NCI-H1930 (cell line): ENCODE measurements around the gene RETSAT.

Source experiments
- DNase-seq, 2 experiments: peaks; one replicate each; lab custom pipeline; 2025; lab: John Stamatoyannopoulos, UW

RETSAT gene

DNA sequence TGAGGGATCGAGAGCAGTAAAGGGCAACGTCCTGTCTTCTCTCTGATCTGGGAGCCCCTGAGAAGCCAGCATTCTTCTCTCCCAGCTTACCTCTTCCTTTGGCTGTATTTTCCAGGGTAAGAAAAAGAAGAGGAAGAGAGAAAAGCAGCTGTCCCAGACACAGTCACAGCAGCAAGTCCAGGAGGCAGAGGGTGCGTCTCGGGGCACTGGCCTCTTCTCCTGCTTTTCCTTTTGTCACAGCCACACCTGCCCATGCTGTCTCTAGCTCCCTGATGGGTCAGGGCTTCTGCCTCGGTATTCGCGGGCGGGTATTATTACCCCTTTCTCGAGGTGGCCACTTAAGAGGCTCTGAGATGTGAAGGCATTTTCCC, 46.8 kb downstream of the RETSAT start:
- no peak for DNase-seq

DNA sequence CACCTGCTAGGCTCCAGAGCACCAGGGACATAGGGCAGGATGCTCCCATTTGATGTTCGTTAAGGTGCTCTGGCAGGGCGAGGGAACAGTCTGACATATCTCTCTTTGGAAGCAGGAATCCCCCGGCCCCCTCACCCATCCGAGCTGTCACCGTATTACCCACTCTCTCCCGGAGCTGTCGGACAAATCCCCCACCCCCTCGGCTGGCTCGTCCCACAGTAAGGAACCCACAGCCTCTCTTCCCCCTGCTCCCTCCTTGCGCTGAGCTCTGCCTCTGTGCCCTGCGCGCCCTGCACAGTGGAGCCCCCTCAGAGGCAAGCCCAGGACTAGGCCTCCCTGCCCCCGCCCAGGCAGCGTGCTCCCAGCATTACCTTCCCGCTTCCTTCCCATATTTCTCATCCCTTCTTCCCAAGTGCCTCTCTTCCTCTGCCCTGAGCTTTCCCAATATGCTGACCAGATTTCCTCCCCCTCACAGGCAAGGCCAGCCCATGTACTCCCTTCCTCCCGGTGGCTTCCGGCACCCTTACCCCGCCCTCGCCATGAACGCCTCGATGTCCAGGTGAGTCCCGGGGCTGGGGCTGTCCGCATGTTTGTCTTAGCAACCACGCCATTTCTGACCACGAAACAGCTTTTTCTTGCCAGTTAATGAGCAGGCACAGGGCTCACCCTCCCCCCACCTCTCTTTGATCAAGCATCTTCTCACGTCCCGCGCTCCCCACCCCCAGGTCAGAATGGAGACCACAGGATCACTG, 50.4 kb downstream of the RETSAT start:
- no peak for DNase-seq

DNA sequence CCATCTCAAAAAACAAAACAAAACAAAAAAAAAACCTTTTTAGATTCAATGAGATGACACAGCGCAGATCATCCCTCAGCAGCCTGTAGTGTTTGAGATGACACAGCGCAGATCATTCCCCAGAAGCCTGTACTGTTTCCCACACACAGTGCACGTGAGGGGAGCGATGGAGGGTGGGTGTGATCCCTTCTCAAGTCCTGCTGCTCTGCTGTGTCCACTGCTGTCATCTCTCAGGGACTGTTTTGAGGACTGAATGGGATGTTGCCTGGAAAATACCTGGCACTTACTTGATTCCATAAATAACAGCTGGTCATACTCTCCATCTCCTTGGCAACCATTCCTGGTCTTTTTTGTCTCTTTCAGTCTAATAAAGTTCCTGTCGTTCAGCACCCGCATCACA, 52.2 kb downstream of the RETSAT start:
- no peak for DNase-seq
